Measurements from ENCODE around the gene ATP2C2.

The ATP2C2 gene

GRCh38 chr16:84461029-84461412 is 92.7 kb downstream of the ATP2C2 start:
- no peak for ATAC-seq (ENCODE audit: low read depth)
- TF ChIP-seq, protein P1, sequence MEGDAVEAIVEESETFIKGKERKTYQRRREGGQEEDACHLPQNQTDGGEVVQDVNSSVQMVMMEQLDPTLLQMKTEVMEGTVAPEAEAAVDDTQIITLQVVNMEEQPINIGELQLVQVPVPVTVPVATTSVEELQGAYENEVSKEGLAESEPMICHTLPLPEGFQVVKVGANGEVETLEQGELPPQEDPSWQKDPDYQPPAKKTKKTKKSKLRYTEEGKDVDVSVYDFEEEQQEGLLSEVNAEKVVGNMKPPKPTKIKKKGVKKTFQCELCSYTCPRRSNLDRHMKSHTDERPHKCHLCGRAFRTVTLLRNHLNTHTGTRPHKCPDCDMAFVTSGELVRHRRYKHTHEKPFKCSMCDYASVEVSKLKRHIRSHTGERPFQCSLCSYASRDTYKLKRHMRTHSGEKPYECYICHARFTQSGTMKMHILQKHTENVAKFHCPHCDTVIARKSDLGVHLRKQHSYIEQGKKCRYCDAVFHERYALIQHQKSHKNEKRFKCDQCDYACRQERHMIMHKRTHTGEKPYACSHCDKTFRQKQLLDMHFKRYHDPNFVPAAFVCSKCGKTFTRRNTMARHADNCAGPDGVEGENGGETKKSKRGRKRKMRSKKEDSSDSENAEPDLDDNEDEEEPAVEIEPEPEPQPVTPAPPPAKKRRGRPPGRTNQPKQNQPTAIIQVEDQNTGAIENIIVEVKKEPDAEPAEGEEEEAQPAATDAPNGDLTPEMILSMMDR (IDR thresholded peaks at IDR 0.05; ENCODE audit: poor library complexity, severe bottlenecking), result no peak
- no peak overlapping the region for H3K27ac ChIP-seq (ENCODE audit: poor library complexity, severe bottlenecking)
- H3K36me3 ChIP-seq (ENCODE audit: low read depth), result peaks cover 59% of the 10 kb centered on the region
- H3K4me1 ChIP-seq (ENCODE audit: insufficient read depth, poor library complexity, severe bottlenecking), result no peaks in the 10 kb centered on the region
- no peak overlapping the region for H3K4me3 ChIP-seq (ENCODE audit: severe bottlenecking)
- no peaks in the 10 kb centered on the region for H3K27me3 ChIP-seq (ENCODE audit: insufficient read depth, poor library complexity, severe bottlenecking)
- H3K9me3 ChIP-seq (ENCODE audit: severe bottlenecking), result no peaks in the 10 kb centered on the region
- DNase-seq (ENCODE audit: low spot score), result peak; percentile 15

DNA sequence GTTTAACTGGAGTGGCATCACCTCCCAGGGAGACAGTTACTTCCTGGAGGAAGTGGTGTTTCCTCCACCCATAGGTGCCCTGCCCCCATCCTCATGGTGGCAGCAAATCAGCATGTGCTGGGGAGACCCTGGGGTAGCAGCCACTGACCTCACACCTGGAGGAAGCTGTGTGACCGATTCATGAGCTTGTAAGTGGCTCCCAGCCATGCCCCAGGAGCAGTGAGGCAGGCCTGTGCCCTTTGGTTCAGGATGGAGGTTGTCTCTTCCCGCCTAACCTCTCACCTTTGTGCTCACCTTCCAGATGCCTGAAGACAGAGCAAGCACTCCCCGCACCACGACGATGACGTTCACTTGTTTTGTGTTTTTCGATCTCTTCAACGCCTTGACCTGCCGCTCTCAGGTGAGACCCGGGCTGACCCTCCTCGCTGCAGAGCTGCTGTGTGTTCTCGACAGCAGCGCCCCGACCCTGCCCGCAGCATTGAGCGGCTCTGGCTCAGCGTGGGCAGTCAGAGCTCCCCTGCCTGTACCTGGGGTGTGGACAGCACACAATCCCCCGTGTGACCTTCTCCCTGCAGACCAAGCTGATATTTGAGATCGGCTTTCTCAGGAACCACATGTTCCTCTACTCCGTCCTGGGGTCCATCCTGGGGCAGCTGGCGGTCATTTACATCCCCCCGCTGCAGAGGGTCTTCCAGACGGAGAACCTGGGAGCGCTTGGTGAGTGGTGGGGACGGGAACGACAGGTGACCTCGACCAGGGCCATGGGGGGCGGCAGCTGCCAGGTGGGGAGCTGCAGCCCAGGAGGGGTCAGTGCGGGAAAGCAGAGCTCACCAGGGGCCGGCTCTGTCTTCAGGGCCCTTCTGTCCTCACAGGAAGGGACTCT is 93.3 kb downstream of the ATP2C2 start:
- DNase-seq (ENCODE audit: low spot score), result peak; percentile 53
- no peak overlapping the region for H3K4me3 ChIP-seq (ENCODE audit: severe bottlenecking)
- H3K4me1 ChIP-seq (ENCODE audit: insufficient read depth, poor library complexity, severe bottlenecking), result no peaks in the 10 kb centered on the region
- H3K27ac ChIP-seq (ENCODE audit: poor library complexity, severe bottlenecking), result no peak overlapping the region
- H3K9me3 ChIP-seq (ENCODE audit: severe bottlenecking), result no peaks in the 10 kb centered on the region
- no peak for ATAC-seq (ENCODE audit: low read depth)
- peaks cover 65% of the 10 kb centered on the region for H3K36me3 ChIP-seq (ENCODE audit: low read depth)
- H3K27me3 ChIP-seq (ENCODE audit: insufficient read depth, poor library complexity, severe bottlenecking), result no peaks in the 10 kb centered on the region
- TF ChIP-seq, protein P1 (IDR thresholded peaks at IDR 0.05; ENCODE audit: poor library complexity, severe bottlenecking), result no peak

DNA sequence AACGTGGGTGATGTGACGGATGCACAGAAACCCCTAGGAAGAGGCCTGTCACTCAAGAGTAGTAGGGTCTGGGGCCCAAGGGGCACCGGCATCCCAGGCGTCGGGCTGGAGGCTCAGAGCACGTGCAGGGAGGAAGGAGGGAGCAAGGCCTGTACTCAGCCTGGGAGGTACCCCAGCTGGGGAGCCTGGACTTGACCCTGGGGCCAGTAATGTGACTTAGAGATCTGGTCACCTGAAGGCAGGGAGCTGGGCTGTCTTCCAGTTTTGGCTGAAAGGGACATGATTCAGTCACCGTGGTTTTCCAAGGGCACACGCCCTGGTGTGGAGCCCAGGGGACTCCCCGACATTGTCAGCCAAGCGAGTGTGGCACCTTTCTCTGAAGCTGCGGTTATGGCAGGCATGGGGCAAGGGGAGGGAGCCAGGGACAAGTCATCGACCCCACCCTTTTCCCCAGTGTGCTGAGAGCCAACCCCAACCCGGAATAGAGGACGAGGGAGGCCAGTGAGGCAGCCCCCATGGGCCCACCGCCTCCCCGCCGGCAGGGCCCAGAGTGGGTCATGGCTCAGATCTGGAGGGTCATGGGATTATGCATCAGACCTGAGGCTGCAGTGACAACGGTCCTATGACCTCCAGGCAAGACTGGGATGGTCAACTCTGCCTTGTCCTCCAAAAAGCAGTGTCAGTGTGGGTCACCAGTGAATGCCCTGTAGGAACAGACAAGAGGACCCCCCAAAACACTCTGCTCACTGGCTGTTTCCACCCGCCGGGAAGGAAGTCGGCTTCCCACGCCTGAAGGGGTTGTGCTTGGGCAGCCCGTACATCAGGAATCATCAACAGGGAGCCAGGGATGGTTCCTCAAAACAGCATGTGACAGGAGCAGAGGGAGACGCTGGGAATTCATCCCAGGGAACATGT is 94.2 kb downstream of the ATP2C2 start:
- no peak overlapping the region for H3K27ac ChIP-seq (ENCODE audit: poor library complexity, severe bottlenecking)
- peaks cover 2% of the 10 kb centered on the region for H3K9me3 ChIP-seq (ENCODE audit: severe bottlenecking)
- DNase-seq (ENCODE audit: low spot score), result peak; percentile 60
- no peaks in the 10 kb centered on the region for H3K27me3 ChIP-seq (ENCODE audit: insufficient read depth, poor library complexity, severe bottlenecking)
- H3K4me3 ChIP-seq (ENCODE audit: severe bottlenecking), result no peak overlapping the region
- H3K36me3 ChIP-seq (ENCODE audit: low read depth), result peaks cover 74% of the 10 kb centered on the region
- no peak for ATAC-seq (ENCODE audit: low read depth)
- TF ChIP-seq, protein P1 (IDR thresholded peaks at IDR 0.05; ENCODE audit: poor library complexity, severe bottlenecking), result no peak
- H3K4me1 ChIP-seq (ENCODE audit: insufficient read depth, poor library complexity, severe bottlenecking), result no peaks in the 10 kb centered on the region

- no peak overlapping the region for H3K27ac ChIP-seq (ENCODE audit: poor library complexity, severe bottlenecking)
- no peaks in the 10 kb centered on the region for H3K4me1 ChIP-seq (ENCODE audit: insufficient read depth, poor library complexity, severe bottlenecking)
- peak; percentile 18 for DNase-seq (ENCODE audit: low spot score)
- H3K4me3 ChIP-seq (ENCODE audit: severe bottlenecking), result no peak overlapping the region
- TF ChIP-seq, protein P1 (IDR thresholded peaks at IDR 0.05; ENCODE audit: poor library complexity, severe bottlenecking), result no peak
- no peak for ATAC-seq (ENCODE audit: low read depth)
- peaks cover 81% of the 10 kb centered on the region for H3K36me3 ChIP-seq (ENCODE audit: low read depth)
- H3K9me3 ChIP-seq (ENCODE audit: severe bottlenecking), result peaks cover 7% of the 10 kb centered on the region
- H3K27me3 ChIP-seq (ENCODE audit: insufficient read depth, poor library complexity, severe bottlenecking), result no peaks in the 10 kb centered on the region
These were observed 94.9 kb downstream of the ATP2C2 start for GRCh38 chr16:84463221-84463620.
